ENCODE data around the gene CIZ1. TPM values are rescaled to one million over a fixed set of nuclear protein-coding genes. Genes with fewer than 3 reads are reported as not detected.

The CIZ1 gene
- polyA plus RNA-seq, 2 of the 4 experiments (the other 2 are of a cell fraction): 39.2 to 92.5 TPM

GRCh38 chr9:128192601-128193371, 1.4 kb upstream of the CIZ1 start (continued):
- peak; percentile 96 for TF ChIP-seq MAX (IDR thresholded peaks at IDR 0.05)
- TF ChIP-seq POLR2A (IDR thresholded peaks at IDR 0.05; ENCODE audit: low read length): peak; percentile 29
- TF ChIP-seq POLR2AphosphoS2 (conservative IDR thresholded peaks at IDR 0.05; ENCODE audit: low read length): no peak
- peak; percentile 46 for TF ChIP-seq GATA3 (IDR thresholded peaks at IDR 0.05; ENCODE audit: borderline replicate concordance)
- no peak for TF ChIP-seq KDM5A (IDR thresholded peaks at IDR 0.05)
- no peak for TF ChIP-seq CBX8 (IDR thresholded peaks at IDR 0.05)
- 0 out of 2 replicates have a peak, but pooled peaks have one; percentile 13 for TF ChIP-seq ATOH8 (CRISPR knock-in tag; IDR thresholded peaks at IDR 0.05; ENCODE audit: low read depth)
- no peak for TF ChIP-seq CBX2 (IDR thresholded peaks at IDR 0.05; ENCODE audit: borderline replicate concordance, low read depth)
- no peak for TF ChIP-seq BCL3 (IDR thresholded peaks at IDR 0.05)
- no peak for TF ChIP-seq NFE2L2 (conservative IDR thresholded peaks at IDR 0.05; ENCODE audit: low read length)
- TF ChIP-seq ZSCAN20 (CRISPR knock-in tag; IDR thresholded peaks at IDR 0.05): no peak
- TF ChIP-seq EHF (CRISPR knock-in tag; IDR thresholded peaks at IDR 0.05): no peak
- TF ChIP-seq MYC (IDR thresholded peaks at IDR 0.05; ENCODE audit: borderline replicate concordance, low read length): no peak
- TF ChIP-seq FOXS1 (CRISPR knock-in tag; IDR thresholded peaks at IDR 0.05): no peak
- TF ChIP-seq JUNB (IDR thresholded peaks at IDR 0.05): no peak
- TF ChIP-seq HES2 (IDR thresholded peaks at IDR 0.05): no peak
- TF ChIP-seq MAFK (IDR thresholded peaks at IDR 0.05; ENCODE audit: partially characterized antibody): peak; percentile 70
- no peak for TF ChIP-seq NR3C1 (IDR thresholded peaks at IDR 0.05)
- TF ChIP-seq ZNF302 (CRISPR knock-in tag; IDR thresholded peaks at IDR 0.05): no peak
- TF ChIP-seq JUN (IDR thresholded peaks at IDR 0.05): peak; percentile 50 to 65; a peak in 2 of 5 replicates
- TF ChIP-seq TFCP2L1 (CRISPR knock-in tag; IDR thresholded peaks at IDR 0.05): 0 out of 2 replicates have a peak, but pooled peaks have one; percentile 33
- TF ChIP-seq HMGXB4 (CRISPR knock-in tag; IDR thresholded peaks at IDR 0.05; ENCODE audit: borderline replicate concordance): no peak
- TF ChIP-seq ESRRA (IDR thresholded peaks at IDR 0.05; ENCODE audit: borderline replicate concordance, low read length): no peak
- no peak for TF ChIP-seq PBX3 (IDR thresholded peaks at IDR 0.05)
- no peak for TF ChIP-seq EP300 (IDR thresholded peaks at IDR 0.05)
- no peak for TF ChIP-seq TP53 (CRISPR knock-in tag; IDR thresholded peaks at IDR 0.05)
- TF ChIP-seq RCOR1 (IDR thresholded peaks at IDR 0.05; ENCODE audit: low read depth, low read length): no peak
- no peak for TF ChIP-seq SMC3 (IDR thresholded peaks at IDR 0.05)
- no peak for TF ChIP-seq ZFP36 (IDR thresholded peaks at IDR 0.05; ENCODE audit: borderline replicate concordance, partially characterized antibody)
- TF ChIP-seq EHMT2 (IDR thresholded peaks at IDR 0.05; ENCODE audit: low read depth): no peak
- TF ChIP-seq KDM1A (IDR thresholded peaks at IDR 0.05; ENCODE audit: low read depth): no peak
- no peak for TF ChIP-seq FOSB (CRISPR knock-in tag; IDR thresholded peaks at IDR 0.05)
